HG02610 (cell line): ENCODE measurements around the gene ZNF407.

ENCODE experiments used
- ATAC-seq: cut with Tn5 transposase; IDR thresholded peaks from one replicate; pipeline ENCODE4 v1.9.1; 2021; ENCODE audit warnings: mild to moderate bottlenecking, moderate library complexity; ENCODE audit not compliant: unreplicated experiment

Gene ZNF407

DNA sequence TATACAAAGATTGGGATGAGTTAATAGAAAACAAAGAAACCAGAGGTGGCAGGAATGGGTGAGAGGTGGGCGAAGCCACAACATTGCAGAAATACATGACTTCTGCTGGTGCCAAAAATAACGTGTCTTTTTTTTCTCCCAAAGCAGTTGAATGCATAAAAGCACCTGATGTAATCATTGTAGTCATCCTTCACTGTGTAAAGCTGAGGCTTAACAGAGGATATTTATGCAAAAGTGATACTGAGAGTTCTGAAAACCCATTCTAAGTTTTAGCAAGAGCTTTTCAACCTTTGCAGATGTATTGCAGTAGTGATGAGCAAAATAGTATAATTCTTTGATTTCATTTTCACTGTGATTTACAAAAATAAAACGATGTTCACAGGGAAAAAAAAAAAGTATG lies 438.3 kb downstream of the ZNF407 start:
- no peak for ATAC-seq

DNA sequence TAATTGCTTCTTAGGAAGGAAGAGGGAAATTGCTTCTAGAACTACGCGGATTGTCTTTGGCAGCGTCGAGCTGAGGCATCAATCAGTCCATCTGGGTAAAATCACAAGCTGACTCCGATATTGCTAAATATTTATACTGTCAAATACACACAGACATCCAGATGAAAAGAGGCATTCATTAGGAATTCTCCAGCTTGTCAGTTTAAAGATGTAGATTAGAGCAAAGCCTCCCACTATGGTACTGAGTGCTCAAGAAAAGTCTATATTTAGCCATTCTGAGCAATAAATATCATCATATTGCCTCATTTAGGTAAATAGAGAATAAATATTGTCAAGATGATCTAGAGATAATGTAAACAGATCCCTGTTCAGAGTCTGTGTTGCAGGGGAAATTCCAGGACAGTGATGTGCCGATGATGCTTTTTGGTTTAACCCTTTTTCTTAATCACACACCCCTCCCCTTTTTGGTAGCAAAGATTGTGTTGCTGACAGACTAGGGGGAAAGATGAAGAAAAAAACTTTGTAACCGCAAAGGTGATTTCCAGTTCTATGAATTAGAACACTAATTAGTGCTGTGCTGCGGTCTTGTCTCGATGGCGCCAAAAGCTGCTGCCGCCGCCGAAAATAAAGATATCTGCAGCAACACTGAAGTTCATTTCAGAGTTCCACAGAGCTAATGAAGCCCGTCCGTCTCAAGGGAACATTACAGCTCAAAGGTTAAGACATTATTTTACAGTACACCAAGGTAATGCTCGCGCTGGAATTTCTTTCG lies 439.4 kb downstream of the ZNF407 start:
- ATAC-seq = no peak

DNA sequence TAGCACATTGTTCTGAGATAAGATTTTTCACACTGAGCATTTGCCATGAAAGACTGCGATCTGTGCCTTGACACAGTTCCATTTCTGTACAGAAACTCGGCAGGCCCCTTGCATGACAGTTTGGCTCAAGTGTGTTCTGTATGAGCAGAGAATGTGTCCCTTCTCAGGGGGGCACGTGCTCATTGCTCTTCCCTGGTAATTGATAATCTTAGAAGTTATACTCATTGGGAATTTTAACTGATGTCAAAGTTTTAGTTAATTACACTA lies 440.0 kb downstream of the ZNF407 start:
- no peak for ATAC-seq

DNA sequence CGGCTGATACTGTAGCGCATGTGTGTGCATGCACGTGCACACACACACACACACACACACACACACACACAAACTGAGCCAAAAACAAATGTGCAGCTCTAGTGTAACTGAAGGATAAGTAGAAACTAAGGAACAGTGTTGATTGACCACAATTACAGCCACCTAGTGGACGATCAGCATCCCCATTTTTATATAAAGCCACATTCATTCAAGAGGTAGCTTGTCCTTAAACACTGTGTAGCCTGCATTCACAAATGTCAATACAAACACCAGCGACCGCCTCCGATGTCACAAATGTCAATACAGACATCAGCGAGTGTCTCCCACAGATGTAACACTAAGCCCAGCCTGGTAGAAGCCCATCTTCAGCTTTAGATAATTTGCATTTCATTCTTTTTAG lies 443.9 kb downstream of the ZNF407 start:
- ATAC-seq = no peak

DNA sequence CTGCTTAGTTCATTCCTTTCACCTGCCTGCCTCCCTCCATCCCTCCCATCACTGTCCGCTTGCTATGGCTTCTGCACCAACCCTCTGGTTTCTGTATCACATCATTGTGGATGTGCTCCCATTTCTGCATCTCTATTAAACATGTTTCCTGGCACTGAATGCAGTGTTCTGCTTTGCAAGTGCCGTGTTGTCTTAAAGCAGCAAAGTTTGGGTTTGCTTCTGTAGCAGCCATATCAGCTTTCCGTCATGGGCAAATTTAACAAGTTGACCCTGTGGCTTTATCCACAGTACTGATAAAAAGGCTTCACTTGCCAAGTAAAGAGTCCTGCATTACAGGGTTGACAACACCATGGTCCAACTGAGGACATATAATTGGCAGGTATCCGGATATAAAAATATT lies 445.8 kb downstream of the ZNF407 start:
- ATAC-seq = no peak

DNA sequence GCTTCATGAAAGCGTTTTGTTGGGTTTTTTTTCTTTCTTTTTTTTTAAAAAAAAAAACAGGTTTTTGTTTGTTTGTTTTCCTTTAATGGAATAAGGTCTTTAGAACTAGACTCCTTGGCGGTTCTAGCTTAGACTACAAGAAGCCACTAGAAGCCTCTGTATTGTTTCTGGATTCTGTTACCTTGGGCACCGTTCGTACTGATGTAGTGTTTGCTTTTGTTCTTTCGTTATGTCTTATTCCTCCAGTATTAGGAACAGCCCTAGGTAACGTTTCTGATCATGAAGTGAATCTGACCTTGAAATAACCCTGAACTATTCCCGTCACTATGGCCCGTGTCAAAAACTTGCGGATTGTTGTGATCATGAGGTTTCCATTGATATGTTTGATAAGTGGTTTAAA lies 446.6 kb downstream of the ZNF407 start:
- no peak for ATAC-seq

DNA sequence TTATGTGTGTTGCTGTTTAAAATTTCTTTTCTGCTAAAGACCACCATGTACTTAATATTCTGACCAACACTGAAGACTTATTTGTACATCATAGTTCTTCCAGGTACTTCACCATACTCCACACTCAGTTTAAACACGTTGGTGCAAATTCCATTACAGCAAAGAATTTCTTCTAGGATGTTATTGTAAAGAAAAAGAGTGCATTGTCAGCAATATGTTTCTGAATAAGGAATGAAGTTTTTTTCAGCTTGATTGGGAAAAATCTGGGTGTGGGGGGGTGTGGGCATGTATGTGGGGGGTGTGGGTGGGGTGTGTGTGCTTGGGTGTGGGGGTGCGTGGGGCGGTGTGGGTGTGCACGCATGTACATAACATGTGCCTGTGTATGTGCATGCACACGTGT lies 447.1 kb downstream of the ZNF407 start:
- ATAC-seq = no peak

DNA sequence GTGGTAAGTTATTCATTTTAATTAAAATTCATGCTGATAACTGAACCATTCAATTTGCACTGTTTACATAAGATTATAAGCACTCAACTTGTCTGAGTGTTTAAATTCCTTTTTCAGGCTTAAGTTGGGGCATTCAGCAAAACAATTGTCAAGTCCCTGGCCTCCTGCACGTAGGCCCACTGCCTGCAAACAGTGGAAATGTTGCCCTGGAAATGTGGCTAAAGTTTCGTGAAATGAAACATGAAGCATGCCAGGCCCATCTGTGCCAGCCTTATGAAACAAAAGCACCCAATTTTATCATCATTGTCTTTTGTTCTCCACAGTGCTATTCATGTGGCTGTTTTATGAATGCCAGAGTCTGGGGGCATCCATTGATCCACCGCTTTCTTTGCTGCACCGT lies 447.6 kb downstream of the ZNF407 start:
- no peak for ATAC-seq

DNA sequence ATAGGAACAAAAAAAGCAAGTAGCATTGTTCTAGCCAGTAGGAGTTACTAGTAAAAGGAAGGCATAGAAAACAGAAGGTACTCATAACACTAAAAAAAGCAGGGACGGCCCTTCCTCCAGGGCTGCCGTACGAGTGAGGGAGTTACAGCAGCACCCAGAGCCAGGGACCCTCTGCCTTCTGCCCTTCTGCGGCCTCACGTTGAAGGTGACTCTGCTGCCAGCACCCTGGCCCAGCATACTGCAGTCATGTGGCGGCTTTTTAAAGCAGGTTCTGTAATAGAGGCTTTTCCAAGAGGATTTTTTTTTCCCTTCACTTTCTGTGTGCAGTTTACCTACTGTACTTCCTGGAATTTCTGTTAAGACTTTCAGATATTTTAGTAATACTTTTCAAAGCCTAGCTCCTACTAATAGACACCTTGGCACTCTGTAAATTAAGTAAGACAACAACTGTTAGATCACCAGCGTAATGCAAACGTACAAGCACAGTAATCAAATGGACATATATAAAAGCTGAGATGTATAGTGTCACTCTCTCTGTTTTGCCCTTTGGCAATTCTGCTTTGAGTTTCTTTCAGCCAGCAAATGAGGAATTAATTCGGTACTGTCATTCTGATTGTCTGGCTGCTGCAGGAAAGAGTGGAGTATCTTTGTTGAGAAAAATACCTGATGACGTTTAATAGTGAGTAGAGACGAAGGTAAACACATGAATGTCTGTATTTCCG lies 449.7 kb downstream of the ZNF407 start:
- ATAC-seq = no peak

DNA sequence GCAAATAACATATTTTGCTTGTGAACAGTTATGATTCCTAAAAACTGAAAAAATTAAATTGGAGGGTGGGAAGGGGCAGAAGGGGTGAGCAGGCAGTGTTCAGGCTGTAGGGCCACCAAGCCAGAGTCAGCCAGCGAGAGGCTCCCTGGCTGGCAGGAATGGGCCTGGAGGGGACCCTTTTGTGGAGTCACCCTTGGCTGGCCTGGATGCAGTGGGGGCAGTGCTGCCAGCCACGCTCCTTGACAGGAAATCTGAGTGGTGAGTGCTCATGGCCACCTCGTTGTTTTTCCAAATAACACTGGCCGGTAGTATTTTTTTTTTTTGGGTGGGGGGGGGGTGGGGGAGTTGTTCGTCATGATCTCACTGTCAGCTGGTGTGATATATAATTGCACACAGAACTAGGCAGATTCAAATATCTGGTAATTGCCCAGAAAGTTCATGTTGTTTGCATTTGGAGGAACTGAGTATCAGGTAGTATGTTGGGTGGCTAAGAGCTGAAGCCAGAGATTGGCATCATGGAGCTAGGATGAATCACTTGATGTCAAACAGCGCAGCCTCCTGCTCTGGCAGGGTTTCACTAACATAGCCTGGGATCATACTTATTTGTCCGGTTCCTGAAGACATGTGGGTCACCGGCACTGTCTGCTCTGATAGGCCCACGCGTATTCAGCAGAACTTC lies 451.2 kb downstream of the ZNF407 start:
- no peak for ATAC-seq

DNA sequence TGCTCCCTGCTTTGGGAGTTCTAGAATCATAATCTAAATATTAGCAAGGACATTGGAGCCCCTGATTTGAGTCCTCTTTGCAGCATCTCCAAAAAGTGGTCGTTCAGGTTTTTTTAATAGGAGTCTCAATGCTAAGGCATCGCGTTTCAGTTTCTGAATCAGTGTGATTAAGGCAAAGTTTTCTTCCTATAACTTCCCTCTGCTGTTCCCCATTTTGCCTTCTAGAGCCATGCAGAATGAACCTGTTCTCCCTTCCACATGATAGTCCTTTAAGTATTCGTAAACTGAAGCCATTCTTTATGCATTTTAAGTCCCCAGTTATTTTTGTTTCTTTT lies 451.8 kb downstream of the ZNF407 start:
- no peak for ATAC-seq

DNA sequence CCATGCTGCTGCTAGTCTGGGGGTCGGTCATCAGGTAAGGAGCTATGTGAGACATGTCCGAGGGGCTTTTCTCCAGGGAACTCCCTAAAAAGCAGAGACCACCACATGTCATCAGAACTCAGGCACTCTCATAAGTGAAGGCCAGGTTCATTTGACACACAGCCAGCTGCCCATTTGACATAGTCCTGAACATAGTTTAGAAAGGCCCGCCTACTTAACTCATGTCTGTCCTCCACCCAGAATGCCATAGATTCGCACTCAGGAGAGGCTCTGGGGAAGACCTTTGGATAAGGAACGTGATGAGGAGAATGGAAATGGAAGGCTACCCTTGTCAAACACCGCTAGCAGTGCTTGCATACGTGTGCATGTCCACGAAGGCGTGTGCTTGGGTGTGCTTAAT lies 454.1 kb downstream of the ZNF407 start:
- no peak for ATAC-seq

DNA sequence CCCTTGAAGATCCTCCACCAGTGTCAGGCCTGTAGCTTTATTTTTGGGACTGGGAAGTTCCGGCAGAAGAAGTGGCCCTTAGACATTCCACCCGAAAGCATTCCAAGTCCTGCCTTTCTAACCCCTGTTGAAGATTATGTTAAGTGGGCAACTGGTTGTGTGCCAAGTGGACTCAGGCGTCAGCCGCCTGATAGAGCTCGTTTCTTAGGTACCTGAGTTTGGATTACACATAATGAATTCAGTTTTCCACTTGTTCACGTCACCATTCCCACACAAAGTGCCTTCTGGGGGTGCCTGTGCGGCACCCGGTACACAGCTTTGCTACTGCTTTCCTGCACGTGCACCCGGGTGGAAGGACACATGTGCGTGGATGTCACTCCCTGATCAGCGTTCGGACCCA lies 454.8 kb downstream of the ZNF407 start:
- ATAC-seq = no peak

DNA sequence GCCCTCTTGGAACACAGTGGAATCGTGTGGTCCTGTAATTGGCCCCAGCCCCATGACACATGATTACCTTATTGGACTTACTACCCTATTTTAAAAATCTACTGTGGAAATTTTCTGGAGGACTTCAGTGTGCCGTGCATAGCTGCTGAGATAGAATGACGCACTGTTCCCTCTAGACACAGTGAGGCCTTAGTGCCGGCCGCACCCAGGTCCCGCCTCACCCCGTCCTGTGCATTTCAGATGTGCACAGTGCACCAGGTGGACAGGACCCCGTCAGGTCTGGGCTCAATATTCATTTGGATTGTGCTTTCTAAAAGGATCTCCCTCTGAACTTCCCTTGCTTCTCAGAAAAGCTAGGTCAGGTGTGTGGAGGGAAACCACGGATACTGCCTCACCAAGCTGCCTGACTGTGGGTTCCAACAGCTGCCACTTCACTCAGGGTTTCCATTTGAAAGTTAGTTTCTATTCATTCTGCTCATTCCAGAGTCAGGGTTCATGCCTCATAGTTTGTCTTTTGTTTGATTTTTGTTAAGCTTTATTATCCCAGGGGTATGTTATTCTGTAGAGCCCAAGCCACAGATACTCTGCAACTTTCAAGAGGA lies 455.5 kb downstream of the ZNF407 start:
- no peak for ATAC-seq

DNA sequence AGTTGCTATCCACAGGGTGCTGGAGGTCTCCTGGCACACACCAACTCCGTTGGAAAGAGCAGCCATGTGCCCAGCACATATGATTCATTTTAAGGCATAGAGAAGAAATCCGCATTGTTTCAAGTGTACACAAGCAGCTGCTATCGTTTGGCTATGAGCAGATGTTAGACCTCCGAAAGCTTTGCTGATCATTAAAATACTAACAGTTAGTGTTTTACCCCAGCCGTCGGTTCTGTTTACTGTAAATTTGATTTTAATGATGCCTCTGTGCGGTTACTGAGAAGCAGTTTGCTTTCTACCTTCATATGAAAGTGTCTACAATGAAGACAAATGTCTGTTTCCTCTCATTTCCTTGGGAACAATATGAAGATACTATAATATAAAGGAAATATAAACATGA lies 456.4 kb downstream of the ZNF407 start:
- ATAC-seq = no peak

DNA sequence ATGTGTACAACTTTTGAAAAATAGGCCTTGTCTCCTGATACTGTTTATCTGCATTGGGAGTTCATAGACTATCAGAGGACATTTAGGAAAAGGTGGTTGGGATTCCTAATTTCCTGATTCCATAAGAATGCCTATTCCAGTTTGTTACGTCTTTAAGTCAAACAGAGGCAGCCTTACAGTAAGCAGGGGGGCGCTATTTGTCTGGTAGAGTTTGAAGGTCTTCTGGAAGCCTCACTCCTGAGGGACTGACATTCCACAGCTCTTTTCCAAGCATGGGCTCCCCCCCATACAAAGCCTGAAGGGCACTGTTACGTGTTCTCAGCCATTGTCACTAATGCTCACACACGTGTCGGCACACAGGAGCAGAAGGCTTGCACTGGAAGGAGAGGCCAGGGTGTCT lies 456.9 kb downstream of the ZNF407 start:
- ATAC-seq = no peak

DNA sequence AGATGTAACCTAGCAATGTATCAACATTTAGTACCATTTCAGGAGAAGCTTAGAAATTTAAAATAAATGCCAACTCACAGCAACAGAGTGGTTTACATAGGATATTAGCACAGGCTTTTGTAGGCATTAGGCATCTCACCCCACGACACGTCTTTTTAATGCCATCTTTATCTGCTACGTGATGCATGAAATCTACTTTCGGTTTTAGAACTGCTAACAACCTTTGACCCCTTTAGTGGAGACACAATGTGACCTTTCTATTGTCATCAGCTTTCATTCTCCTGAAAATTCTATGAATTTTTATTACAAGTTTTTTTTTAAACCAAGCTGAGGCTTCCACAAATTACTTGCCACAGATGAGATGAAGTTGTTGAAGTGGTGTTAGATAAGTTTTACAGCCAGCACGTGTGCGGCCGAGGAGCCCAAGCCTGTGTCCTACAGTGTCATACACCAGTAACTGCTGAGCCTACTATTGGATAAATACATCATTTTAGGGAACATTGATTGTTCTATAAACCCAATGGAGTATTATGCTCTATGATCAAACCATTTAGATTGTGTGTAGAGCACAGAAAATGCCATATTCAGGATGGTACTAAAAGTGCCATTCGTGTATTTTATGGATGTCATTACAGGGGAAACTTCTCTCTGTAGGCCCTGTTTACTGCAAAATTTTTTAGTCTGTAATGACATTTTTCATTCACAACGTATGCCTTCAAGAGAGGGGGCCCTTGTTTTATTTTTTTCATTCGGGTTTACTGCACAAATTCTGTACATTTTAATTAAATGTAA lies 459.7 kb downstream of the ZNF407 start:
- ATAC-seq = no peak

DNA sequence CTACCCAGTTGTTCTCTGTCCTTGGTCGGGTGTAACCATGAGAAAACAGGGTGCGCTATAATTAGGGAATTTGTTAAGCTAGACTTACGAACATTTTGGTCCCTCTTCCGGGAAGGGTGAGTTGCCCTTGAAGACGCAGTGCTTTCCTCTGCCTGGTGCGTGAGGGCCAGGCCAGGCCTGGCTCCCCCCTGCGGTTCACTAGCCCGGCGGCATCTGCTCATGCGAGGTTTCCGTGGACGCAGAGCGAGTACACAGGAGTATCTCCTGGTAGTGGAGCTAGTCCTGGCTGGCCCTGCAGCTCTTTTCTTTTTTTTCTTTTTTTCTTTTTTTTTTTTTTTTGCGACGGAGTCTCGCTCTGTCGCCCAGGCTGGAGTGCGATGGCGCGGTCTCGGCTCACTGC lies 462.5 kb downstream of the ZNF407 start:
- no peak for ATAC-seq

DNA sequence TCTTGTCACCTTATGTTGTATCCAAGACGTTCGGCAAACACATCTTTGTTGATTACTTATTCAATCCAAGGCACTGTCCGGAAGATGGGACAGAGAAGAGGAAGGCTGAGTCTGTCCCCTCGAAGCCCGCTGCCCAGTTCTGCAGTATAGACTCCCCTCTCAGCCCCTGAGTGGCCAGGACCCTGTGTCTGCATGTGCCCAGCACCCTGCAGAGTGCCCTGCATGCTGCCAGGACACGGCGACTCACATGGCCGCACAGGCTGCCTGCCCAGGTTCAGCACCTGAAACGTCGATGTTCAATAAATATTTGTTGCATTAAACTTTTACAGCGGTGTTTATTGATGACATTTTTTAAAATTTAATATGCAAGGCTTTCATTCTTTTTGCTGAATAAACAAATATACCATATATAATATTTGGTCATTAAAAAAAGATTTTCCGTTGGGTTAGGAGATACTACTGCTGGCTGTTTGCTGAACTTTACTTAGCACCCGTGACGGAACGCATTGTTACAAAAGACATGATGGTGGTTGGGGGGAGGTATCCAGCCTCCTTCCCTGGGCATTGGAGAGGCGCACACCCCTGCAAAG lies 464.7 kb downstream of the ZNF407 start:
- ATAC-seq = no peak

DNA sequence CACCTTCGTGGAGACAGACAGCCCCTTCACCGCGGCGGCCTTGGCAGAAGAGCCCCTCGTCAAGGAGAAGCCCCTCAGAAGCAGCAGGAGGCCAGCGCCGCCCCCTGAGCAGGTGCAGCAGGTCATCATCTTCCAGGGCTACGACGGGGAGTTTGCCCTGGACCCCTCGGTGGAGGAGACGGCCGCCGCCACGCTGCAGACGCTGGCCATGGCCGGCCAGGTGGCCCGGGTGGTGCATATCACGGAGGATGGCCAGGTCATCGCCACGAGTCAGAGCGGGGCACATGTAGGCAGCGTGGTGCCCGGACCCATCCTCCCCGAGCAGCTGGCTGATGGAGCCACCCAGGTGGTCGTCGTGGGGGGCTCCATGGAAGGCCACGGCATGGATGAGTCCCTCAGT lies 465.5 kb downstream of the ZNF407 start:
- no peak for ATAC-seq
